ENCODE results near the gene CNTNAP5.

Gene CNTNAP5

GRCh38 chr2:124623560-124623959, 598.5 kb downstream of the CNTNAP5 start:
- DNase-seq (ENCODE audit: low spot score), result no peak

- DNase-seq (ENCODE audit: low spot score), result no peak
Measured at GRCh38 chr2:124625561-124625960, 600.5 kb downstream of the CNTNAP5 start.

- DNase-seq (ENCODE audit: low spot score), result no peak
Measured at GRCh38 chr2:124626993-124627392, 601.9 kb downstream of the CNTNAP5 start.

- DNase-seq (ENCODE audit: low spot score), result no peak
Measured at GRCh38 chr2:124633812-124634211, 608.7 kb downstream of the CNTNAP5 start.

DNA sequence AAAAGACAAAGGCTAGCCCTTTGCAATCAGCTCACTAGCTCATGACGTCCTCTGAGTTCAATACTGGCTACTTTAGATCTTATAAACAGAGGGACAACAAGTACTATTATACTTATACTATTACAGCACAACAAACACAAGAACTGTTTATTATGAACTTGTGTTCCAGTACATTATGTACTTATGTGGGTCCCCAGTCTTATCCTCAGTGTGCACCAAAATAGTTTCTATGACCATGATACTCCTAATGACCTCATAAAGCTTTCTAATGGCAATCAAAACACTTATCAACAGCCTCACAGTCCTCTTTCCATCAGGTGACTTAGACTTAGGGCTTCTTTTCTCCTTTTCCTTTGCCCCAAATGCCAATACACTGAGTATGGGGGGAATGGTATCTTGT, 614.4 kb downstream of the CNTNAP5 start:
- DNase-seq (ENCODE audit: low spot score), result no peak

DNA sequence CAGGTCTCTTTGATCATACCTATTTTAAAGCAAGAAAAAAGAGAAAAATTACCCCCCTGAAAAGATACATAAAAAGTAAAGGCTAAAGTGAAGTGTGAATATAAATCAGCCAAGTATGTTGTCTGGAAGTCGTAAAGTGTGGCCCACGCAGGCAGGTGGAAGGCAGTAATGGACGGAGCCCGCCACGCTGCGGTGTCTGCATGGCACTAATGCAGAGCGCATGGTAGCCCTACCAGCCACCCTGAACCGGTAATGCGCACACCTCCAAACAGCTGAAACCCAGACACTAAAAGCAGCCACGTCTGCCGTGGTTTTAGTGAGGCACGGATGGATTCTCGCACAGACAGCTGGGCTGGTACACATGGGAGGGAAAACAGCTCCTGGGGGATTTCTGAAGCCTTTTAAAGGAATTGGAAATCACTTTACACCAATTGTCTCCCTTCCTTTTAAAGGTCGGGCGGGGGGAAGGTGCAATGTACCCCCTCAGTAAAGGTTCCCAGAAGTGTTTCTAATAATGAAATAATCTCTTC, 615.2 kb downstream of the CNTNAP5 start:
- DNase-seq (ENCODE audit: low spot score), result no peak

GRCh38 chr2:124646166-124646815, 621.2 kb downstream of the CNTNAP5 start:
- DNase-seq (ENCODE audit: low spot score), result no peak

DNA sequence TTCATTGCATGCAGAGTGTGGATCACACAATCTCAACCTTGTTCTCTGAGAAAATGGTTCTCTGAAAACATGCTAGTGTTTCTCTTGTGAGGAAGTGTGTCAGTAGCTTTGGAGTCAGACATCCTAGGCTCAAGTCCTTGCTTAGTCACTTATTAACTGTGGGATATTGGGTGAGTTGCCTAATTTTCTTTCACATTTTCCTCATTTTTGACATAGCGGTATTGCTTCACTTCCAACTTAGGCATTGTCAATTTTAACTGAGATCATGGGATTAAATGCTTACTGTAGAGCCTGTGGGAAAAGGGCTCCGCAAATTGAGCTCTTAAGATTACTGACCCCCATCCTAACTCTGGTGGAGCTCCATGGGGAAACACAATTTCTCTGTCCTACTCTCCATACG, 622.2 kb downstream of the CNTNAP5 start:
- no peak for DNase-seq (ENCODE audit: low spot score)

DNA sequence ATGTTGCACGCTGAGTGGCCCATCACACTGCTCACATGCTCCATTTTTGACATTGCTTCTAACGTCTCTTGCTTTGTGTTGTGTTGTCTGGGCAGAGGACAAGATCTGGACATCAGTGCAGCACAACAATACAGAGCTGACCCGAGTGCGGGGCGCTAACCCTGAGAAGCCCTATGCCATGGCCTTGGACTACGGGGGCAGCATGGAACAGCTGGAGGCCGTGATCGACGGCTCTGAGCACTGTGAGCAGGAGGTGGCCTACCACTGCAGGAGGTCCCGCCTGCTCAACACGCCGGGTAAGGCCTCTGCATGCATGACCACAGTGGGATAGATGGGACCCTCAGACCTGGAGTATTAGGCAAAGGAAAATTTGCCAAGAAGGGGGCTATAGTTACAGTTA, 622.6 kb downstream of the CNTNAP5 start:
- DNase-seq (ENCODE audit: low spot score), result no peak

GRCh38 chr2:124649001-124649400, 623.9 kb downstream of the CNTNAP5 start:
- no peak for DNase-seq (ENCODE audit: low spot score)

DNA sequence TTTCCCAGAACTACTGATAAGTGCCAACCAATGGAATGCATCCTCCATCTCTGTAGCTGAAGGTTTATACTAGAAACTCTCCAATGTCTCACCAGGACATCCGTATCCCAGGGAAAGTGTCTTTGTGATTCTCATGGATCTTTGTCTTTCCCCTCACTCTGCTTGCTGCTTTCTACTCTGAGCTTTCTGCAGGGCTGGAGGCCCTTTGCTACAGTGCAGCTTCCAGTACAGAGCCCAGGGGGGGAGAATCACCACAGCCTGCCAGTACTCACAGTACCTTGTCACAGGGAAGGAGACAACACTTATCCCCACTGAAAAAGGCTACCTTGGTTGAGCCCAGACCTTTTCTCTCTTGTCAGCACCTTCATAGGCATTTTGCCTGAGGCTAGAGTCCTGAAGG, 627.0 kb downstream of the CNTNAP5 start:
- DNase-seq (ENCODE audit: low spot score), result no peak

DNA sequence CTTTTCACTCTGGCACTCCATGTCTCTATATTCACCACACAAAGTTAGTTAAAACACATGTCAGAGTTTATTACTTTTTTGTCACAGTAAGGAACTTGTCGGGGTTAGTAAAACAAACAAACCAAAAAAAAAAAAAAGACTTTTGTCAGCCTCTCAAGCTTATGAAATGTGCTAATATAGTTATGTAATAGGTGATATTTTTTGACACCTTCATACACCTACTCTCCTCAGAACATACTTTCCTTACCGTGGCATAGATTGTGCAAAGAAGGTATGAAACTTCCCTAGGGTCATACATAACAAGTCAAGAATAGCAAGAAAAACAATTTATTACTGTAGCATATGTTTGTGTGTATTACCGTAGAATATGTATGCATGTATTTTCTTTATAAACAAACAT, 633.3 kb downstream of the CNTNAP5 start:
- no peak for DNase-seq (ENCODE audit: low spot score)

- DNase-seq (ENCODE audit: low spot score), result no peak
Measured at GRCh38 chr2:124661558-124661957, 636.5 kb downstream of the CNTNAP5 start.

DNA sequence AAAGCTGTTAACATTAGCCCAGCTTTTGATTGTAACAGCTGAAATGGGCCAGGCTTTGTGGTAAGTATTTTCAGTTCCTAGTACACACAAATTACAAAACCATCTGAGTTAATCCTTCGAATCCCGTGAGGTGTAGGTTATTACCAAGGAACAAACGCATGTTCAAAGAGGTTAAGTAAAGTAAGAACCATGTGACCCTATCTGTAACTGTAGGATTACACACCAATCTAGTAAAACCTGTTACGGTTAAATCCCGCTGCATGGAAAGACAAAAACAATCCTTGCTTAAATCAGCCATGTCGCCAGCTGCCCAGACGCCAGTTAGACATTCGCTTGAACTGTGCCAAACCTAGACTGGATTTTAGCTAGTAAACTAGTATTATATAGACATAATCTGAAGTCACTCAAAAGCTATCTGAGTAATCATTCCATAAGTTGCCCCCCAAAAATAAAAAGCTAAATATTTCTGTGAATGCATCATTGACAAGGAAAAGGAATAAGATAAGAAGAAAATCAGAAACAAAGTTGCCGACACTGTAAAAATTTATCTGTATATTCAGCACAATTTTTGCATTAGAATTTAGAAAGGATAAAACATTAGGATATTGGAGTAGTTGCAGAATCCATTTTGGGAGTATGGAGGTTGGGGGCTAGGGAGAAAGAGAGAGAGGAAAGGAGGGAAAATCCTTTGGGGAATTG, 638.0 kb downstream of the CNTNAP5 start:
- DNase-seq (ENCODE audit: low spot score), result no peak

GRCh38 chr2:124663645-124663997, 638.5 kb downstream of the CNTNAP5 start:
- DNase-seq (ENCODE audit: low spot score), result no peak

- no peak for DNase-seq (ENCODE audit: low spot score)
Measured at GRCh38 chr2:124664363-124664762, 639.3 kb downstream of the CNTNAP5 start.

DNA sequence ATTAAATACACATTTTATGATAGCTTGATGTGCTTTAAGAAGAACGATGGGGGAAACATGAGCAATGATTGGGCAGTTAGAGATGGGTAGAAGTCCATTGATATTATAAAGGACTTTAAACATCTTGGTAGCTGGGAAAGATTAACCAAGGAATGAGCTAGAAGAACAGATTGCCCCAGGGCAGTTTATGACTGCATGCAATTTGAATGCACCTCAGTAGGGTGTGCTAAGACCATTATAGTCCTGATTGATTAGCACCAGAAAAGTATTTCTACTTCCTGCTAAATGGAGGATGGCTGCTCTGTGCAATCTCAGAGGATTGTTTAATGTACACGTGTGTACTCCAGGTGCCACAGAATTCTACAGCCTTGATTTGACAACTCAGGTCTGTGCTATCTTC, 641.9 kb downstream of the CNTNAP5 start:
- DNase-seq (ENCODE audit: low spot score), result no peak

DNA sequence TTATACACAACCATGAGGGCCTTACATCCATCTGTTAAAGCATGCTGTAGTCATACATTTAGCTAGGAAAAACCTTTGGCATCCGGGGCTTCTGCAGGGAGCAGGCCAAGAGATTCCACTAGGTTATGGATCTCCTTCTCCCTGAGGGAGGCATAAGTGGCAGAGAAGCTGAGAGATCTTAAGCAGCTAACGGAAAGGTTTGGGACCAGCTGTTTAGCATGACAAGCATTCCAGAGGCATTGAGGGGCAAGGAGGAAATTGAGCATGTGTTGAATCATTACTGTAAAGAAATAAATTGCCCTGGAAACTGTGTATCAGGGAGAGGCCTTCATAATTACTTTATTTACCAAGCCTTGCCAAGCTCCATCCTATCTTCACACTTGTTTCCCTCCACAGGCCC, 643.1 kb downstream of the CNTNAP5 start:
- DNase-seq (ENCODE audit: low spot score), result no peak

DNA sequence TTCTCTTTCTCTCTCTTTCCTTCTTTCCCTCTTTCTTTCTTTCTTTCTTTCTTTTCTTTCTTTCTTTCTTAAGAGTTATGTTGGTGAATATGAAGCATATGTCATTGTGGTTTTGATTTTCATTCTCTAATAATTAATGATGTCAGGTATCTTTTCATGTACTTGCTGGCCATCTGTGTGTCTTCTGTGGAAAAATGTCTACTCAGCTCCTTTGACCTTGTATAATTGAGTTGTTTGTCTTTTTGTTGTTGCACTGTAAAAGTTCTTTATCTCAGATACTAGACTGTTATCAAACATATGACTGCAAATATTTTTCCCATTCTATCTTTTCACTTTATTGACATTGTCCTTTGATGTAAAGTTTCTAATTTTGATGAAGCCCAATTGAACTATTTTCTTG, 645.1 kb downstream of the CNTNAP5 start:
- no peak for DNase-seq (ENCODE audit: low spot score)

- DNase-seq (ENCODE audit: low spot score), result no peak
Measured at GRCh38 chr2:124678043-124678442, 653.0 kb downstream of the CNTNAP5 start.

- no peak for DNase-seq (ENCODE audit: low spot score)
Measured at GRCh38 chr2:124683536-124684428, 658.7 kb downstream of the CNTNAP5 start.

GRCh38 chr2:124689348-124689747, 664.3 kb downstream of the CNTNAP5 start:
- DNase-seq (ENCODE audit: low spot score), result no peak

DNA sequence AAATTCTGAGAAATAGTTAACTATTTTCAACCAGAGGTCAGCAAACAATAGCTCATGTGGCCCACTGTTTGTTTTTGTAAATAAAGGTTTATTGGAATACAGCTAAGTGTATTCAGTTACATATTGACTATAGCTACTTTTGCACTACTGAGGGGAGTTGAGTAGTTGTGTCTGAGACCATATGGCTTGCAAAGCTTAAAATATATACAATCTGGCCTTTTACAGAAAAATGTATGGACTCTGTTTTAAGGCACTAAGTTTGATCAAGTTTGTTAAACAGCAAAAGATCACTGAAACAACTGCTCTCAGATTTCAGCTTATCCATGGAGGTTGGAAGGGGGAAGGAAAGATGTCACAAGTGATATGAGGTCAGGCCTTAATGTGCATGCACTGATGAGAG, 667.1 kb downstream of the CNTNAP5 start:
- DNase-seq (ENCODE audit: low spot score), result no peak
